Measurements from ENCODE around the gene DSG4. TPM values are rescaled to one million over a fixed set of nuclear protein-coding genes. Genes with fewer than 3 reads are reported as not detected.

The DSG4 gene
- total RNA-seq, 4 donors from 2014 or later = 0.22 to 4.5 (median 0.81) TPM

DNA sequence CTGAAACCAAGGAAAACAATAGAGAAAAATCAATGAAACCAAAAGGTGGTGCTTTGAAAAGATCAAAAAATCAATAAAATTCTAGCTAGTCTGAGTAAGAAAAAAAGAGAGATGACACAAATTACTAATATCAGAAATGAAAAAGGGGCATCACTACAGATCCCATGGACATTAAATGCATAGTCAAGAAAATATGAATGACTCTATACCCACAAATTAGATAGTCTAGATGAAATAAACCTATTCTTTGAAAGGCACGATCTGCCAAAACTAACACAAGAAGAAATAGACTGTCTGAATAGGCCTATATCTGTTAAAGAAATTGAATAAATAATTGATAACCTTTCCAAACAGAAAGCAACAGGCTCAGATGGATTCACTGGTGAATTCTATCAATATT is 55.7 kb downstream of the DSG4 start:
- intact Hi-C loops (cut with DNase I; ENCODE audit: low total_unique reads) = no loop called here
- WGBS, 2 donors = 80% methylated on average over 1 of the region's 1 CpG
- TF ChIP-seq, protein P1, sequence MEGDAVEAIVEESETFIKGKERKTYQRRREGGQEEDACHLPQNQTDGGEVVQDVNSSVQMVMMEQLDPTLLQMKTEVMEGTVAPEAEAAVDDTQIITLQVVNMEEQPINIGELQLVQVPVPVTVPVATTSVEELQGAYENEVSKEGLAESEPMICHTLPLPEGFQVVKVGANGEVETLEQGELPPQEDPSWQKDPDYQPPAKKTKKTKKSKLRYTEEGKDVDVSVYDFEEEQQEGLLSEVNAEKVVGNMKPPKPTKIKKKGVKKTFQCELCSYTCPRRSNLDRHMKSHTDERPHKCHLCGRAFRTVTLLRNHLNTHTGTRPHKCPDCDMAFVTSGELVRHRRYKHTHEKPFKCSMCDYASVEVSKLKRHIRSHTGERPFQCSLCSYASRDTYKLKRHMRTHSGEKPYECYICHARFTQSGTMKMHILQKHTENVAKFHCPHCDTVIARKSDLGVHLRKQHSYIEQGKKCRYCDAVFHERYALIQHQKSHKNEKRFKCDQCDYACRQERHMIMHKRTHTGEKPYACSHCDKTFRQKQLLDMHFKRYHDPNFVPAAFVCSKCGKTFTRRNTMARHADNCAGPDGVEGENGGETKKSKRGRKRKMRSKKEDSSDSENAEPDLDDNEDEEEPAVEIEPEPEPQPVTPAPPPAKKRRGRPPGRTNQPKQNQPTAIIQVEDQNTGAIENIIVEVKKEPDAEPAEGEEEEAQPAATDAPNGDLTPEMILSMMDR (IDR thresholded peaks at IDR 0.05) = no peak
- no peak for DNase-seq (ENCODE audit: low spot score in 2 of 2)
- H3K4me3 ChIP-seq (ENCODE audit: low read depth, poor library complexity, severe bottlenecking) = no peak overlapping the region

DNA sequence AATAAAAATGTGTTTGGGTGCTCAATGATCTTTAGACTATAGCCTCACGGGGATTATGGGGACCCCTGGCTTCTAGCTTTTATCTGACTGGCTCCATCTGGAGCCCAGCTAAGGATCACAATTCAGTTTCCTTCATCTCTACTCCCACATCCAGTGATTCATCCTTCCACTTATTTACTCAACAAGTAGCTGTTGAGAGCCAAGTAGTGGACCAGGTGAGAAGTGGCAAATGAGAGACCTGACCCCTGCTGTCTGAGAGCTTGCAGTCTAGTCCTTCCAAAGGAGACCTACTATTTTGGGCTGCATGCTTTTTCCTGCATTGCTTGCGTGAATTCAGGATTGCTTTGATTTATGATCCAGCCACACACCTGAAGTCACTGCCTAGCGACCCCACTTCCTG is 60.2 kb downstream of the DSG4 start:
- DNase-seq (ENCODE audit: low spot score in 2 of 2) = no peak
- TF ChIP-seq POLR2A (IDR thresholded peaks at IDR 0.05) = no peak
- TF ChIP-seq, protein P1 (IDR thresholded peaks at IDR 0.05) = no peak
- 57 to 71% methylated on average over 3 of the region's 3 CpGs for WGBS, 2 donors
- intact Hi-C loops (cut with DNase I; ENCODE audit: low total_unique reads) = no loop called here
- no peak overlapping the region for H3K4me3 ChIP-seq (ENCODE audit: low read depth, poor library complexity, severe bottlenecking)

DNA sequence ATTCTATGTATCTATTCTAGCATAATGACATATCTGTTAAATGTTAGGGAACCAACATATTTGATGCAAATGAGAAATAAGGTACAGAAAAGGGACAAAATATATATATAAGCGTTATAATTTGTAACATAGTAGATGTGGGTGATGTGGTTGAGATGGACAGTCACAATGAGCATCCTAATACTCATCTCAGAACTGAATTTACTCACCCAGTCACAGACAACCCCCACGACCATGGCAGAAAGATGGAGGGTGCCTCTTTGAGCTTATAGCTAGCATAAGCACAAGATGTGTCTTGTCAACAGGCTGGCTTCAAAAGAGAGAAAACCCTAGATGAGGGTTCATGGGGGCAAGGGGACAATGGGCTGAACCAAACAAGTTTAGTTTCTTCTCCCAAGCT is 61.8 kb downstream of the DSG4 start:
- TF ChIP-seq, protein P1 (IDR thresholded peaks at IDR 0.05) = no peak
- TF ChIP-seq POLR2A (IDR thresholded peaks at IDR 0.05) = no peak
- intact Hi-C loops (cut with DNase I; ENCODE audit: low total_unique reads) = no loop called here
- 84 to 86% methylated on average over 2 of the region's 2 CpGs for WGBS, 2 donors
- no peak for DNase-seq (ENCODE audit: low spot score in 2 of 2)
- no peak overlapping the region for H3K4me3 ChIP-seq (ENCODE audit: low read depth, poor library complexity, severe bottlenecking)

DNA sequence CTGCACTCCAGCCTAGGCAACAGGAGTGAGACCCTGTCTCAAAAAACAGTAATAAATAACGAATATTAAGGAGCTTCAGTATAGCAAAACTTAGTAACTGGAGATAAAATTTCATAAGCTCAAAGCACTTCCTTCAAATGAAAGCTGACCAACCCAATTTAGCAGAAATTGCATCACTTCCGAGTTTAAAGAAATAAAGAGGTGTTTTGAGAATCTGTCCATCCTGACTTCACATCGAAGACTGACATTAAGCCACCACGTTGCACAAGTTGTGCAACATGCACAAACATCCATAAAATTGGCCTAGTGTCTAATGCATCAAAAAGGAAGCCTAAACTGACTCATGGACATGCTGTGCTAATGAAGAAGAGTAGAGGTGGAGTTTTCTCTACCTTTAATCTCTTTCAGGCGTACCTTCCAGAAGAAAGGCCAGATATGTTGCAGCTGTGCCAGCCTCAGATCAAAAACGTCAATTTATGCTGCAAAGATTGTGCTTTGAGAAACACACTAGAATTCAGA is 63.3 kb downstream of the DSG4 start:
- WGBS, 2 donors = 54% methylated on average over 6 of the region's 6 CpGs
- no peak for DNase-seq (ENCODE audit: low spot score in 2 of 2)
- no peak for TF ChIP-seq POLR2A (IDR thresholded peaks at IDR 0.05)
- TF ChIP-seq, protein P1 (IDR thresholded peaks at IDR 0.05) = no peak
- no peak overlapping the region for H3K4me3 ChIP-seq (ENCODE audit: low read depth, poor library complexity, severe bottlenecking)
- intact Hi-C loops (cut with DNase I; ENCODE audit: low total_unique reads) = no loop called here

DNA sequence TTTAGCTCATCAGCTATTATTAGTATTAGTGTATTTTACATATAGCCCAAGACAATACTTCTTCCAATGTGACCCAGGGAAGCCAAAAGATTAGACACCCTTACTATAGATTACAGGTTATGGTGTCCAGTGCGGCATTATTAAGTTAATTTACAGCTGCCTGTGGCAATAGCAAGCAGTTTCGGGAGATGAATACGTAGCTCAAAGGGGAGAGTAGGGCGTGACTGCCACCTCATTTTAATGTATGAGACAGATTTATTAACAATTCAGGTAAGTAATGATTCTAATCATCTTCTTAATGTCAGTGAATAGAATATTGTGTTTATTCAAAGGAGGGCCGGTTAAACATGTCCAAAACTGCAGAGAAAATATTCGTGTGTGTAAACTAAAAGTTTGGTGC is 64.2 kb downstream of the DSG4 start:
- TF ChIP-seq POLR2A (IDR thresholded peaks at IDR 0.05) = no peak
- TF ChIP-seq, protein P1 (IDR thresholded peaks at IDR 0.05) = no peak
- WGBS, 2 donors = 51 to 59% methylated on average over 6 of the region's 6 CpGs
- no peak overlapping the region for H3K4me3 ChIP-seq (ENCODE audit: low read depth, poor library complexity, severe bottlenecking)
- intact Hi-C loops (cut with DNase I; ENCODE audit: low total_unique reads) = no loop called here
- no peak for DNase-seq (ENCODE audit: low spot score in 2 of 2)

DNA sequence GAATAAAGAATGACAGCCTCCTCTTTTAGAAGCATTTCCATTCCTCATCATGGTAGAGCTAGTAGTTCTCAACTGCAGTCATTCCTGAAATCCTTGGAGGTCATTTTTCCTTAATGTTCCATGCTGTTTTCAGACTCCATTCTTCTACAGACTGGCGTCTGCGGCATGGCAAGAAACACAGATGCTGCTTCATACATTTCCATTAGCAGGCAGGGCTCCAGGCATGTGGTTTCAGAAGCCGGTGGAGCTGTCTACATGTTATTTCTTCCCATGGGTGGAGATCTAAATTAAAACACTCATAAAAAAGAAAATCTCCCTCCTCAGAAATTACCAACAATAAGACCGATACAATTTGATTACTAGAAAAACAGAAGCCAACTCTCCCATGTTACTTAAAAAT is 64.9 kb downstream of the DSG4 start:
- intact Hi-C loops (cut with DNase I; ENCODE audit: low total_unique reads) = no loop called here
- no peak for DNase-seq (ENCODE audit: low spot score in 2 of 2)
- TF ChIP-seq, protein P1 (IDR thresholded peaks at IDR 0.05) = no peak
- TF ChIP-seq POLR2A (IDR thresholded peaks at IDR 0.05) = no peak
- H3K4me3 ChIP-seq (ENCODE audit: low read depth, poor library complexity, severe bottlenecking) = no peak overlapping the region
- WGBS, 2 donors = 46 to 47% methylated on average over 4 of the region's 4 CpGs

Data from lower leg skin (tissue), 4 donors.